ENCODE measurements around the gene NPHS1.
A peak's percentile ranks its signal among the peaks of the same experiment; 100 is the strongest.

Gene NPHS1

DNA sequence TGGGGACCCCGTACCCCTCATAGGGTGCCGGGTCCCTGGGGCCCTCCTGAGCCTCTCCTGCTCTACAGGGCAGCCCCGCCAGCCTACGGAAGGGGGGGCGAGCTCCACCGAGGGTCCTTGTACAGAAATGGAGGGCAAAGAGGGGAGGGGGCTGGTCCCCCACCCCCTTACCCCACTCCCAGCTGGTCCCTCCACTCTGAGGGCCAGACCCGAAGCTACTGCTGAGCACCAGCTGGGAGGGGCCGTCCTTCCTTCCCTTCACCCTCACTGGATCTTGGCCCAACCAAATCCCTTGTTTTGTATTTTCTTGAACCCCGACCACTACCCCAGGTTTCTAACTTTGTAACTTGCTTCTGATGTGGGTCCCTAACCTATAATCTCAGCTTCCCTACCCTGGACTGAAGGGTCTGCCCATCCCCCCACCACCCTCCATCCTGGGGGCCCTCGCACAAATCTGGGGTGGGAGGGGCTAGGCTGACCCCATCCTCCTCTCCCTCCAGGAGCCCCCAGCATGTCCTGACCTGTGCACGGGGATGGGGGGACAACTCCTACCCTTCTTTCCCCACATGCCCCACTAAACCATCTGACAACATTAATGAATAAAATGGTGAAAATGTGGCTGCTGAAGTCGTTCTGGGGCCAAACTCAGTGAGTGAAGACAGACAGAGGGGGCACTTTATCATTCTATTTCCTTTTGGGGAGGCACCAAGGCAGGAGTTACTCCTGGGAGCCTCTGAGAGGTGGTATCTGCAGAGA is 63.9 kb downstream of the NPHS1 start:
- DNase-seq (ENCODE audit: low spot score) = no peak

GRCh38 chr19:35787227-35787799 is 65.0 kb downstream of the NPHS1 start:
- no peak for DNase-seq (ENCODE audit: low spot score)

- DNase-seq (ENCODE audit: low spot score) = no peak
These were observed 65.8 kb downstream of the NPHS1 start for GRCh38 chr19:35786299-35787160.

- no peak for DNase-seq (ENCODE audit: low spot score)
These were observed 67.0 kb downstream of the NPHS1 start for GRCh38 chr19:35785339-35785627.

DNA sequence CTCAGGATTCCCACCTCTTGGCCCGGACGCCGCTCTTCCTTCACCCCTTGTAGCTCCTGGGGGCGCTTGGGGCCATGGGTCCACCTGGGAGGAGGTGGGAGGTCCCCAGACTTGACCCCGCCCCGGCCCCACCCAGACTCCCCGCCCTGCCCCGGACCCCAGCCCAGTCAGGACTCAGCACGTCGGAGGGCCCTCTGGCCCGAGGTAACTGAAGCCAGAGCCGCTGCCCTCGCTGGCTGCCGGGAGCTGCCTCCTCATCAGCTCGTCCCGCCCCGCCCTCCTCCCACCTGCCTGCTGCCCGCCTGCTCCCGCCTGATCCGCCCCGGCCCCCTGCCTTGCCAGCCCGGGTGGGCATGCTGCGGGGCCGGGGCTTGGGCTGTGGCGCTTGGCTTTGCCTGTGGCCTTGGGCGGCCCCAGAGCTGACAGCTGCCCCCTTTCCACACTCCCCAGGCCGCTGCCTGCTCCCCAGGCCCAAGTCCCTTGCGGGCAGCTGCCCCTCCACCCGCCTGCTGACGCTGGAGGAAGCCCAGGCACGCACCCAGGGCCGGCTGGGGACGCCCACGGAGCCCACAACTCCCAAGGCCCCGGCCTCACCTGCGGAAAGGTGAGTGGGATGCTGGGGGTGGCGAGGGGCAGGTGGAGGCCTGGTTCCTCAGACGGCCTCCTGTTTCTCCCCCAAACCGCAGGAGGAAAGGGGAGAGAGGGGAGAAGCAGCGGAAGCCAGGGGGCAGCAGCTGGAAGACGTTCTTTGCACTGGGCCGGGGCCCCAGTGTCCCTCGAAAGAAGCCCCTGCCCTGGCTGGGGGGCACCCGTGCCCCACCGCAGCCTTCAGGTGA is 67.6 kb downstream of the NPHS1 start:
- DNase-seq (ENCODE audit: low spot score) = peak; percentile 93

GRCh38 chr19:35783469-35784434 is 68.6 kb downstream of the NPHS1 start:
- no peak for DNase-seq (ENCODE audit: low spot score)

DNA sequence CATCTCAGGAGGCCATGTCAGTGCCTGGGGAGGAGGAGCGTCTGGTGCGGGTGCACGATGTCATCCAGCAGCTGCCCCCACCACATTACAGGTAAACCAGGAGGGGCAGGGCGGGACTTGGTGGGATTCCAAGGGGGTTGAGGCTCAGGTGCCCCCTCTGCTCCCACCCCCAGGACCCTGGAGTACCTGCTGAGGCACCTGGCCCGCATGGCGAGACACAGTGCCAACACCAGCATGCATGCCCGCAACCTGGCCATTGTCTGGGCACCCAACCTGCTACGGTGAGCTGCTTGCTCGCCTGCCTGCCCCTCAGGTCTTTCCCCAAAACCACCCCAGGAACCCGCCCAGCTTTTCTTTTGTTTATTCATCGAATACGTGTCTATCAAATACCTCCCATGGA is 69.7 kb downstream of the NPHS1 start:
- no peak for DNase-seq (ENCODE audit: low spot score)

- no peak for DNase-seq (ENCODE audit: low spot score)
These were observed 70.7 kb downstream of the NPHS1 start for GRCh38 chr19:35781650-35782049.

GRCh38 chr19:35780717-35781116 is 71.6 kb downstream of the NPHS1 start:
- no peak for DNase-seq (ENCODE audit: low spot score)

DNA sequence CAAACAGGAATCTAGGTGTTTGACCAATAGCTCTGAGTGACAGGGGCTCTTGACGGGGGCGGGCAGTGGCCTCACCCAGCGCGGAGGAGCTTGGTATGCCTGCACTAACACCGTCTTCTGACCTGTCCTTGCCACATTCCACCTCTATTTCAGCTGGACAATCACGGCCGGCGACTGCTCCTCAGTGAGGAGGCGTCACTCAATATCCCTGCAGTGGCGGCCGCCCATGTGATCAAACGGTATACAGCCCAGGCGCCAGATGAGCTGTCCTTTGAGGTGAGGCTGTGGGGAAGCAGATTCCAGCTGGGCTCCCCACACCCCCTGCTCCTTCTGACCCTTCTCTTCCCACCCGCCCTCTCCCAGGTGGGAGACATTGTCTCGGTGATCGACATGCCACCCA is 72.2 kb downstream of the NPHS1 start:
- DNase-seq (ENCODE audit: low spot score) = no peak

DNA sequence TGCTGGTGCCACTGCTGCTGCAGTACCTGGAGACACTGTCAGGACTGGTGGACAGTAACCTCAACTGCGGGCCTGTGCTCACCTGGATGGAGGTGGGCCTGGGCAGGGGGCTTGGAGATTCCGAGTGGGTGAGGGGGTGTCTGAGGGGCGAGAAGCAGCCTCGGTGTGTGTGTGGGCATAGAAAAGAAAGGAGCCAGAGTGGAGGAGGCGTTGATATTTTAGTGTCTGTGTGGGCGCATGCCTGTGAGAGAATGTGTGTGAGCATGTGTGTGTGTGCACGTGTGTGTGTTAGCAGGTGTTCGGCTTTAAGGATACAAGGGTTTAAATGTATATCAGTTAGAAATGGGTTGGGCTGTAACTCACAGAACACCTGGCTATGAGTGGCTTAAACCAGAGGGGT is 73.3 kb downstream of the NPHS1 start:
- DNase-seq (ENCODE audit: low spot score) = no peak

GRCh38 chr19:35777961-35778360 is 74.3 kb downstream of the NPHS1 start:
- no peak for DNase-seq (ENCODE audit: low spot score)

DNA sequence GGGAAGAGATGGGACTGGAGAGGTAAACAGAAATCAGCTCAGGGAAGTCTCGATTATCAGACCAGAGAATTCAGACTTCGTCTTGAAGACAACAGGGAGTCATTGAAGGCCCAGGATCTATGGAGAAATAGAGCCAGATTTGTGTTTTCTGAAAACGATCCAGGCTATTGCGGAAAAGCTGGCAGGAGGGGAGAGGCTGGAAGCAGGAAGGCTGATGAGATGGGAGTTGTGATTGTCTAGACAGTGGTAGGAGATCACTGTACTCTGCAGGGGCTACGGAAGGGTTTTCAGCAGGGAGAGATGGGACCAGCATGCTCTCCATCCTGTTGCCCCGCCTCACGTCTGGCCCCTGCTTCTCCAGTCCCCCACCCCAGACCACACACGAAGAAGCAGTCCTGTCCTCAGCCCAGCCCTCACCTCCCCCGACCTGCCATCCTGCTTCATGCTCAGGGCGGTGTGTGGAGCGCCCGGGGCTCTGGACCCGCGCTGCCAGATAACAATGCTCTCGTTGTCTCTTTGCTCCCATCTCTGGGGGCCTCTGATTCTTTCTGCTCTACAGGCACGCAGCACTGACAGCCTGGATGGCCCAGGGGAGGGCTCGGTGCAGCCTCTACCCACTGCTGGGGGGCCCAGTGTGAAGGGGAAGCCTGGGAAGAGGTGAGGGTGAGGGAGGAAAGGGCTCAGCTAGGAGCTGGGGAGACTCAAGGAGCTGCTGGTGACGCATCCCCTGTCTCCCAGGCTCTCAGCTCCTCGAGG is 75.0 kb downstream of the NPHS1 start:
- DNase-seq (ENCODE audit: low spot score) = no peak

GRCh38 chr19:35776102-35776788 is 76.1 kb downstream of the NPHS1 start:
- DNase-seq (ENCODE audit: low spot score) = no peak
